ENCODE data around the gene RAB35.

DNA sequence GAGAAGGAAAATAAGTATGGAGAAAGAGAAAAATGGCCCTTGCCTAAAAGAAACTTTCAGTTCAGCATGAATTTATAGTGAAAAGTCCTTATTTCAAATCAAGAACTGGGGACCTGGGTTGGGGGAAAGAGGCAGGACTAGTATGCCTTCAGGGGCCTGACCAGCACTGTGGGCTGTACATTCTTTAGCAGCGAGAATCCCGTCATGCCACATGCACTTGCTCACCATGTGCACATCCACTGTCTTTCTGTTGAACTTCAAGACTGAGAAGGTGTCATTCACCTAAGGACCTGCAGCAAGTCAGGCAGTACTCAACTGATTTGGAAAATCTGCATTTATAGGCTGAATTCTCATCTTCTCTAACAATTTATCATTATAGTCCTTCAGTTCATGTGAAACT, 50.2 kb downstream of the RAB35 start:
- TF ChIP-seq CTCF (IDR thresholded peaks at IDR 0.05 in 4 of 5, conservative IDR thresholded peaks at IDR 0.05 in 1 of 5) (no peak), POLR2A (IDR thresholded peaks at IDR 0.05) (no peak)

All from gastrocnemius medialis (tissue), 4 donors.